GM12878 (cell line): ENCODE results near the gene CDON. TPM values are rescaled to one million over a fixed set of nuclear protein-coding genes. Genes with fewer than 3 reads are reported as not detected.

Source experiments
- ATAC-seq: fragments of 200-7000 bp; cut with Tn5 transposase; 3 replicates; pipeline ENCODE4 v1.9.1; 2020; ENCODE audit warnings: mild to moderate bottlenecking, moderate library complexity
- BruUV-seq: library from RNA; stranded (reverse); fragments of 400-500 nt; replicated peaks from 2 replicates; lab custom pipeline; 2021; lab: Mats Ljungman, UMichigan
- CTCF ChIA-PET: fragments of 300-600 bp; sonication (Branson Sonifier 250); formaldehyde crosslinking; extraction: SDS; loops from one replicate; lab custom pipeline; 2021; ENCODE audit warnings: inconsistent platforms; lab: Yijun Ruan, JAX
- POLR2A ChIA-PET: fragments of 350-600 bp; formaldehyde crosslinking; extraction: SDS; loops from one replicate; lab custom pipeline; 2021; ENCODE audit warnings: inconsistent platforms; lab: Charles Lee
- RAD21 ChIA-PET: fragments of 300-600 bp; sonication (Branson Sonifier 250); formaldehyde crosslinking; loops from one replicate; lab custom pipeline; 2023; ENCODE audit warnings: antibody characterized with exemption; ENCODE audit not compliant: unreplicated experiment; lab: Charles Lee
- SMC1A ChIA-PET: fragments of 300-600 bp; sonication (Branson Sonifier 250); formaldehyde crosslinking; loops from one replicate; lab custom pipeline; 2023; ENCODE audit not compliant: unreplicated experiment, uncharacterized antibody; lab: Charles Lee
- DNase-seq: peaks from one replicate; pipeline ENCODE4 v3.0.0-alpha.2; 2011; ENCODE audit warnings: low read depth, low spot score
- FAIRE-seq: peaks from 3 replicates; lab custom pipeline; 2011; peaks lifted over from hg19 to GRCh38; lab: Jason Lieb, UNC
- H2AFZ ChIP-seq: 2 replicates; pipeline ENCODE4 v1.6.0; 2011; ENCODE audit warnings: low read depth, low read length, control low read depth; ENCODE audit not compliant: control insufficient read depth
- H3K27ac ChIP-seq: 2 replicates; pipeline ENCODE4 v1.5.1; 2011; ENCODE audit warnings: control low read depth; ENCODE audit not compliant: control insufficient read depth, insufficient read depth
- H3K27me3 ChIP-seq, 2 experiments: replicated peaks in 1 of 2; 2 replicates each; pipeline versions ENCODE4 v1.6.0 to v1.6.1; 2011; ENCODE audit warnings: low read length in 1 of 2; ENCODE audit not compliant: control insufficient read depth in 2 of 2, insufficient read depth in 2 of 2
- H3K36me3 ChIP-seq, 2 experiments: 2 replicates each; pipeline ENCODE4 v1.5.1; 2011; ENCODE audit warnings: low read length in 1 of 2; ENCODE audit not compliant: control insufficient read depth in 2 of 2, insufficient read depth in 2 of 2
- H3K4me1 ChIP-seq: 2 replicates; pipeline ENCODE4 v1.6.1; 2011; ENCODE audit warnings: mild to moderate bottlenecking, low read length, moderate library complexity, mixed read lengths; ENCODE audit not compliant: control insufficient read depth, insufficient read depth
- H3K4me2 ChIP-seq: 2 replicates; pipeline ENCODE4 v1.6.0; 2011; ENCODE audit warnings: control low read depth; ENCODE audit not compliant: control insufficient read depth, insufficient read depth
- H3K4me3 ChIP-seq: fragments of 200-600 bp; sonication (generic); 2 replicates; pipeline ENCODE4 v1.5.1; 2016
- H3K79me2 ChIP-seq: 2 replicates; pipeline ENCODE4 v1.6.0; 2011; ENCODE audit warnings: low read length; ENCODE audit not compliant: control insufficient read depth, insufficient read depth
- H3K9ac ChIP-seq: 2 replicates; pipeline ENCODE4 v1.8.0; 2011; ENCODE audit warnings: low read length, control low read depth, mixed read lengths; ENCODE audit not compliant: control insufficient read depth, insufficient read depth
- H3K9me3 ChIP-seq: replicated peaks from 3 replicates; pipeline ENCODE4 v1.5.1; 2011; ENCODE audit warnings: mild to moderate bottlenecking, low read length; ENCODE audit not compliant: control insufficient read depth, insufficient read depth
- H4K20me1 ChIP-seq: 2 replicates; pipeline ENCODE4 v1.6.0; 2011; ENCODE audit not compliant: control insufficient read depth, insufficient read depth
- ATF2 ChIP-seq: IDR thresholded peaks from 2 replicates; pipeline ENCODE4 v1.6.1; 2012; ENCODE audit warnings: low read length, inconsistent platforms
- ATF7 ChIP-seq: fragments of 450-650 bp; IDR thresholded peaks from 2 replicates; pipeline ENCODE4 v1.6.1; 2016; ENCODE audit warnings: low read depth, mild to moderate bottlenecking
- BCL11A ChIP-seq: IDR thresholded peaks from 2 replicates; pipeline ENCODE4 v1.6.1; 2011; ENCODE audit warnings: low read depth, low read length
- CHD2 ChIP-seq: IDR thresholded peaks from 2 replicates; pipeline ENCODE4 v1.6.1; 2011; ENCODE audit warnings: low read depth, low read length, improper control_type of control experiment, borderline replicate concordance
- EZH2 ChIP-seq: IDR thresholded peaks from 2 replicates; pipeline ENCODE4 v1.6.1; 2012; ENCODE audit warnings: low read depth, mild to moderate bottlenecking, control low read depth, inconsistent platforms, low read length, borderline replicate concordance; ENCODE audit not compliant: control insufficient read depth
- HDAC6 ChIP-seq: fragments of 200-600 bp; sonication (generic); IDR thresholded peaks from one replicate; pipeline ENCODE4 v1.8.0; 2017; ENCODE audit warnings: antibody characterized with exemption; ENCODE audit not compliant: unreplicated experiment
- IRF3 ChIP-seq: fragments of 450-650 bp; IDR thresholded peaks from 2 replicates; pipeline ENCODE4 v1.6.1; 2014; ENCODE audit warnings: mild to moderate bottlenecking
- IRF4 ChIP-seq: IDR thresholded peaks from 2 replicates; pipeline ENCODE4 v1.6.1; 2011; ENCODE audit warnings: low read depth, low read length
- KLF5 ChIP-seq: fragments of 450-650 bp; IDR thresholded peaks from 2 replicates; pipeline ENCODE4 v1.6.1; 2014; ENCODE audit warnings: mild to moderate bottlenecking; ENCODE audit not compliant: partially characterized antibody
- NBN ChIP-seq: fragments of 450-650 bp; IDR thresholded peaks from 2 replicates; pipeline ENCODE4 v1.6.1; 2016
- NFYB ChIP-seq: IDR thresholded peaks from 2 replicates; pipeline ENCODE4 v1.6.1; 2011; ENCODE audit warnings: low read depth, mild to moderate bottlenecking, low read length, improper control_type of control experiment, moderate library complexity; ENCODE audit not compliant: insufficient read depth
- NKRF ChIP-seq: fragments of 450-650 bp; conservative IDR thresholded peaks from 2 replicates; pipeline ENCODE4 v1.6.1; 2017; ENCODE audit warnings: mild to moderate bottlenecking, moderate library complexity
- SMAD5 ChIP-seq: IDR thresholded peaks from 2 replicates; pipeline ENCODE4 v1.6.1; 2016; ENCODE audit warnings: antibody characterized with exemption, low read depth
- SREBF1 ChIP-seq: IDR thresholded peaks from 2 replicates; pipeline ENCODE4 v1.6.1; 2012; ENCODE audit warnings: mild to moderate bottlenecking, low read length
- TCF7 ChIP-seq: IDR thresholded peaks from 2 replicates; pipeline ENCODE4 v1.6.1; 2014; ENCODE audit warnings: antibody characterized with exemption, borderline replicate concordance
- USF1 ChIP-seq: IDR thresholded peaks from 2 replicates; pipeline ENCODE4 v1.6.1; 2011; ENCODE audit warnings: borderline replicate concordance, low read depth, mild to moderate bottlenecking, moderate library complexity, mixed read lengths, low read length; ENCODE audit not compliant: insufficient read depth; ENCODE audit errors: extremely low read length
- WRNIP1 ChIP-seq: IDR thresholded peaks from 2 replicates; pipeline ENCODE4 v1.6.1; 2011; ENCODE audit warnings: low read depth, low read length, improper control_type of control experiment, borderline replicate concordance
- YBX1 ChIP-seq: fragments of 450-650 bp; IDR thresholded peaks from 2 replicates; pipeline ENCODE4 v1.6.1; 2016; ENCODE audit warnings: antibody characterized with exemption
- ZNF274 ChIP-seq: IDR thresholded peaks from one replicate; pipeline ENCODE4 v1.8.0; 2011; ENCODE audit not compliant: insufficient read length, insufficient read depth
- WGBS: methylation state at CpG from one replicate; pipeline ENCODE4 v1.1.6; 2016; ENCODE audit warnings: low lambda C conversion rate; ENCODE audit not compliant: insufficient replicate concordance, insufficient coverage; ENCODE audit errors: missing lambda C conversion rate; 5-methylcytosine and 5-hydroxymethylcytosine counted together
- in situ Hi-C: fragments of 300-500 bp; cut with MboI; formaldehyde crosslinking; loops from 9 replicates; pipeline ENCODE4 v1.14.3; 2018; ENCODE audit warnings: mixed read lengths
- intact Hi-C: fragments of 100-400 bp; cut with micrococcal nuclease; formaldehyde crosslinking; loops from one replicate; pipeline ENCODE4 v1.14.2; 2022; ENCODE audit not compliant: unreplicated experiment
- polyA plus RNA-seq, 11 experiments: library from polyadenylated mRNA; depleted of rRNA in 4 of 11; unstranded in 6 of 11; stranded (reverse) in 5 of 11; fragments of >200 nt; fragmentation: Nextera tagmentation in 4 of 11; fragmentation: Illumina TruSeq in 1 of 11; extraction: Ambion mirVana in 4 of 11; extraction: Trizol in 1 of 11; gene quantifications; 1 replicate in 1 of 11; 2 replicates in 10 of 11; pipeline versions ENCODE4 v1.2.1 to v1.2.3, GENCODE V29; 2011 to 2016; ENCODE audit warnings: inconsistent platforms in 2 of 11, missing spikeins in 2 of 11, low read depth in 1 of 11
- total RNA-seq, 4 experiments: library from RNA; depleted of rRNA in 3 of 4; stranded (reverse); fragments of >200 nt in 3 of 4; fragmentation: Illumina TruSeq in 1 of 4; extraction: Trizol in 1 of 4; gene quantifications; 2 replicates each; pipeline versions ENCODE4 v1.2.1 to v1.2.3, GENCODE V29; 2013 to 2021

CDON gene
- total and polyA plus RNA-seq, 10 of the 15 experiments (the other 5 are each of a cell fraction or from before 2014, with no cell fraction given) = 0.07 to 4.2 (median 0.36) TPM

- H3K27ac ChIP-seq = no peak overlapping the region
- H3K9me3 ChIP-seq = no peaks in the 10 kb centered on the region
- intact Hi-C loops (no loop called here), in situ Hi-C loops (no loop called here)
- no peak for FAIRE-seq
- RAD21 ChIA-PET = no interaction called here
- no peak overlapping the region for H3K4me3 ChIP-seq
- POLR2A ChIA-PET = no interaction called here
- no peak overlapping the region for H3K9ac ChIP-seq
- no peaks in the 10 kb centered on the region for H4K20me1 ChIP-seq
- no peak for DNase-seq
- no peaks in the 10 kb centered on the region for H3K79me2 ChIP-seq
- H3K27me3 ChIP-seq = no peaks in the 10 kb centered on the region
- H3K4me1 ChIP-seq = peaks cover 10% of the 10 kb centered on the region
- peak overlapping the region; percentile 30; the same call in 1 of the 2 replicates for H2AFZ ChIP-seq
- SMC1A ChIA-PET = interaction anchor here (0.8 kb wide), 2 partner anchors 14 to 20 kb away, joined by 3 to 4 read pairs; no protein-coding TSS in a partner anchor
- ATAC-seq = peak; percentile 66
- BruUV-seq = no TSS peak
- 39% methylated on average over 12 of the region's 12 CpGs for WGBS
- peak overlapping the region; percentile 21; the same call in 1 of the 2 replicates for H3K4me2 ChIP-seq
- no peaks in the 10 kb centered on the region for H3K36me3 ChIP-seq
- CTCF ChIA-PET = interaction anchor here (0.7 to 1.1 kb wide), 2 partner anchors 22 to 118 kb away, joined by 3 read pairs; no protein-coding TSS in a partner anchor
- TF ChIP-seq SREBF1 (no peak), CHD2 (no peak), HDAC6 (no peak), BCL11A (no peak), TCF7 (no peak), SMAD5 (no peak), ATF2 (no peak), WRNIP1 (no peak), NKRF (no peak), NFYB (no peak), NBN (no peak), ZNF274 (no peak), EZH2 (no peak), IRF3 (no peak), ATF7 (no peak), YBX1 (no peak), USF1 (no peak), IRF4 (no peak), KLF5 (no peak)
Observed at GRCh38 chr11:126083829-126084607, 21.4 kb upstream of the CDON start.
